Measurements from ENCODE around the gene RALGDS. TPM values are rescaled to one million over a fixed set of nuclear protein-coding genes. Genes with fewer than 3 reads are reported as not detected.
"Not testable (repeated sequence)": the region's sequence is repeated elsewhere in the genome, so short reads cannot be mapped to it uniquely, and the experiment has no call there.

The RALGDS gene
- total RNA-seq, 2 experiments from 2014 or later, result 50.3 to 51.9 TPM

- not testable (repeated sequence) for H3K4me3 Mint-ChIP-seq, H3K36me3 Mint-ChIP-seq, DNase-seq, H3K27ac Mint-ChIP-seq, H3K27me3 Mint-ChIP-seq, H3K9me3 Mint-ChIP-seq, H3K4me1 Mint-ChIP-seq
Measured at GRCh38 chr9:133070985-133071384, 50.1 kb downstream of the RALGDS start.

GRCh38 chr9:133070500-133070961, 50.5 kb downstream of the RALGDS start:
- H3K9me3 Mint-ChIP-seq, H3K27ac Mint-ChIP-seq, H3K27me3 Mint-ChIP-seq, DNase-seq, H3K4me3 Mint-ChIP-seq, H3K4me1 Mint-ChIP-seq, H3K36me3 Mint-ChIP-seq: not testable (repeated sequence)

GRCh38 chr9:133068431-133068830, 52.6 kb downstream of the RALGDS start:
- H3K9me3 Mint-ChIP-seq, H3K27me3 Mint-ChIP-seq, H3K27ac Mint-ChIP-seq, DNase-seq, H3K4me1 Mint-ChIP-seq, H3K36me3 Mint-ChIP-seq, H3K4me3 Mint-ChIP-seq: not testable (repeated sequence)

- peaks cover 1% of the 10 kb centered on the region for H3K36me3 Mint-ChIP-seq
- H3K4me1 Mint-ChIP-seq, result no peaks in the 10 kb centered on the region
- H3K27ac Mint-ChIP-seq, result no peak overlapping the region
- H3K9me3 Mint-ChIP-seq, result no peaks in the 10 kb centered on the region
- no peak overlapping the region for H3K4me3 Mint-ChIP-seq
- H3K27me3 Mint-ChIP-seq, result no peaks in the 10 kb centered on the region
- no peak for DNase-seq
Measured at GRCh38 chr9:133067813-133068212, 53.2 kb downstream of the RALGDS start.

DNA sequence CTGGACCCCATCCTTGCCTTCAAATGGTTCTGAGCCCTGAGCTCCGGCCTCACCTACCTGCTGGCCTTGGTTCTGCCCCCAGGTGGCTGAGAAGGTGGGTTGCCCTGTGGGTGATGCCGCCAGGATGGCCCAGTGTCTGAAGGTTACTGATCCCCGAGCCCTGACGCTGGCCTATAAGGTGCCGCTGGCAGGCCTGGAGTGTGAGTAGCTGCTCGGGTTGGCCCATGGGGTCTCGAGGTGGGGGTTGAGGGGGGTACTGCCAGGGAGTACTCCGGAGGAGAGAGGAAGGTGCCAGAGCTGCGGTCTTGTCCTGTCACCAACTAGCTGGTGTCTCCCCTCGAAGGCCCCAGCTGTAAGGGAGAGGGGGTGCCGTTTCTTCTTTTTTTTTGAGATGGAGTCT, 54.0 kb downstream of the RALGDS start:
- Mint-ChIP-seq H3K27ac (no peak overlapping the region), H3K27me3 (no peaks in the 10 kb centered on the region), H3K4me1 (no peaks in the 10 kb centered on the region), H3K9me3 (no peaks in the 10 kb centered on the region), H3K36me3 (peaks cover 1% of the 10 kb centered on the region), H3K4me3 (no peak overlapping the region)
- no peak for DNase-seq

GRCh38 chr9:133066181-133066983, 54.7 kb downstream of the RALGDS start:
- H3K9me3 Mint-ChIP-seq, result no peaks in the 10 kb centered on the region
- no peaks in the 10 kb centered on the region for H3K36me3 Mint-ChIP-seq
- peaks cover under 1% of the 10 kb centered on the region for H3K4me1 Mint-ChIP-seq
- H3K27ac Mint-ChIP-seq, result no peak overlapping the region
- no peak overlapping the region for H3K4me3 Mint-ChIP-seq
- H3K27me3 Mint-ChIP-seq, result no peaks in the 10 kb centered on the region
- no peak for DNase-seq

DNA sequence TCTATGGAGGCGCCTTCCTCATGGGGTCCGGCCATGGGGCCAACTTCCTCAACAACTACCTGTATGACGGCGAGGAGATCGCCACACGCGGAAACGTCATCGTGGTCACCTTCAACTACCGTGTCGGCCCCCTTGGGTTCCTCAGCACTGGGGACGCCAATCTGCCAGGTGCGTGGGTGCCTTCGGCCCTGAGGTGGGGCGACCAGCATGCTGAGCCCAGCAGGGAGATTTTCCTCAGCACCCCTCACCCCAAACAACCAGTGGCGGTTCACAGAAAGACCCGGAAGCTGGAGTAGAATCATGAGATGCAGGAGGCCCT, 56.0 kb downstream of the RALGDS start:
- DNase-seq, result no peak
- no peaks in the 10 kb centered on the region for H3K27me3 Mint-ChIP-seq
- H3K4me3 Mint-ChIP-seq, result no peak overlapping the region
- H3K27ac Mint-ChIP-seq, result no peak overlapping the region
- no peaks in the 10 kb centered on the region for H3K9me3 Mint-ChIP-seq
- H3K4me1 Mint-ChIP-seq, result peaks cover 10% of the 10 kb centered on the region
- H3K36me3 Mint-ChIP-seq, result no peaks in the 10 kb centered on the region

GRCh38 chr9:133064241-133065069, 56.6 kb downstream of the RALGDS start:
- H3K4me3 Mint-ChIP-seq, result no peak overlapping the region
- H3K27me3 Mint-ChIP-seq, result no peaks in the 10 kb centered on the region
- no peaks in the 10 kb centered on the region for H3K9me3 Mint-ChIP-seq
- no peak overlapping the region for H3K27ac Mint-ChIP-seq
- DNase-seq, result no peak
- peaks cover 16% of the 10 kb centered on the region for H3K4me1 Mint-ChIP-seq
- peaks cover 3% of the 10 kb centered on the region for H3K36me3 Mint-ChIP-seq

DNA sequence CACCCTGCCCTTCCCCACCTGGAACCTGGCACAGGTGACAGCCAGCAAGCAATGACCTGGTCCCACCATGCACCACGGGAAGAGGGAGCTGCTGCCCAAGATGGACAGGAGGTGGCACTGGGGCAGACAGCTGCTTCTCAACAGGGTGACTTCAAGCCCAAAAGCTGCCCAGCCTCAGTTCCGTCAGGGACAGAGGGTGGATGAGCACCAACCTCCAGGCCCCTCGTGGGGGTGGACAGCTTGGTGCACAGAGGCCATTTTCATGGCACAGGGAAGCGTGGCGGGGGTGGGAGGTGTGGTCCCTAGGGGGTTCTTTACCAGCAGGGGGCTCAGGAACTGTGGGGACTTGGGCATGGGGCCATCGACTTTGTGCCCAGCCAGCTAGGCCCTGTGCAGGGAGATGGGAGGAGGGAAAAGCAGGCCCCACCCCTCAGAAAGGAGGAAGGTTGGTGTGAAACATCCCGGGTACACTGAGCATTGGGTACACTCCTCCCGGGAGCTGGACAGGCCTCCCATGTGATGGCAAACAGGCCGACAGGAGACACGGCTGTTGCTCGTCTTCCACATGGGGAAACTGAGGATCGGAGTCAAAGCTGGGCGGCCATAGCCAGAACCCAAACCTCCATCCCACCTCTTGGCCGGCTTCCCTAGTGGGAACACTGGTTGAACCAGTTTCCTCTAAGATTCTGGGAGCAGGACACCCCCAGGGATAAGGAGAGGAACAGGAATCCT, 57.4 kb downstream of the RALGDS start:
- Mint-ChIP-seq H3K4me3 (no peak overlapping the region), H3K36me3 (peaks cover 9% of the 10 kb centered on the region), H3K4me1 (peaks cover 23% of the 10 kb centered on the region), H3K27ac (no peak overlapping the region), H3K9me3 (no peaks in the 10 kb centered on the region), H3K27me3 (no peaks in the 10 kb centered on the region)
- DNase-seq, result no peak

GRCh38 chr9:133063159-133063499, 57.9 kb downstream of the RALGDS start:
- Mint-ChIP-seq H3K36me3 (peaks cover 11% of the 10 kb centered on the region), H3K27me3 (no peaks in the 10 kb centered on the region), H3K27ac (no peak overlapping the region), H3K9me3 (no peaks in the 10 kb centered on the region), H3K4me1 (peaks cover 28% of the 10 kb centered on the region), H3K4me3 (no peak overlapping the region)
- DNase-seq, result no peak

DNA sequence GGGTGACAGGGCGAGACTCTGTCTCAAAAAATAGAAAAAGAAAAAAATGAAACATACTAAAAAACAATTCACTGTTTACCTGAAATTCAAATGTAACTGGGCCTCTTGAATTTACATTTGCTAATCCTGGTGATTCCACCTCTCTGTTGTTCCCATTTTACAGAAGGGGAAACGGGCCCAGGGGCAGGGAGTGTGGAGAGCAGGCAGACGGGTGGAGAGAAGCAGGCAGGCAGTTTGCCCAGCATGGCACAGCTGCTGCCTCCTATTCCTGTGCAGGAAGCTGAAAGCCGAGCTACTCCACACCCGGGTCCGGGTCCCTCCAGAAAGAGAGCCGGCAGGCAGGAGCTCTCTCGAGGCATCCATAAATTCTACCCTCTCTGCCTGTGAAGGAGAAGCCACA, 58.5 kb downstream of the RALGDS start:
- not testable (repeated sequence) for H3K4me3 Mint-ChIP-seq, H3K9me3 Mint-ChIP-seq, DNase-seq, H3K27me3 Mint-ChIP-seq, H3K27ac Mint-ChIP-seq
- peaks cover 11% of the 10 kb centered on the region for H3K36me3 Mint-ChIP-seq
- H3K4me1 Mint-ChIP-seq, result peaks cover 32% of the 10 kb centered on the region

DNA sequence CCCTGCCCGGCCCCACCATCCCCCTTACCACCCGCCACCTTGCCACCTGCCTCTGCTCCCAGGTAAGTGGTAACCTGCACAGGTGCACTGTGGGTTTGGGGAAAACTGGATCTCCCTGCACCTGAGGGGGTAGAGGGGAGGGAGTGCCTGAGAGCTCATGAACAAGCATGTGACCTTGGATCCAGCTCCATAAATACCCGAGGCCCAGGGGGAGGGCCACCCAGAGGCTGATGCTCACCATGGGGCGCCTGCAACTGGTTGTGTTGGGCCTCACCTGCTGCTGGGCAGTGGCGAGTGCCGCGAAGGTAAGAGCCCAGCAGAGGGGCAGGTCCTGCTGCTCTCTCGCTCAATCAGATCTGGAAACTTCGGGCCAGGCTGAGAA, 59.3 kb downstream of the RALGDS start, which contains the start of gene CEL:
Gene CEL, plus strand, starts transcription at position 218 of the 382 bp plus-strand sequence. Its CDS starts 22 bp downstream, at position 240.
- H3K9me3 Mint-ChIP-seq, DNase-seq, H3K27me3 Mint-ChIP-seq, H3K27ac Mint-ChIP-seq: not testable (repeated sequence)
- Mint-ChIP-seq H3K36me3 (peaks cover 11% of the 10 kb centered on the region), H3K4me3 (peak within 1 kb of the TSS; percentile 10), H3K4me1 (peaks cover 32% of the 10 kb centered on the region)

DNA sequence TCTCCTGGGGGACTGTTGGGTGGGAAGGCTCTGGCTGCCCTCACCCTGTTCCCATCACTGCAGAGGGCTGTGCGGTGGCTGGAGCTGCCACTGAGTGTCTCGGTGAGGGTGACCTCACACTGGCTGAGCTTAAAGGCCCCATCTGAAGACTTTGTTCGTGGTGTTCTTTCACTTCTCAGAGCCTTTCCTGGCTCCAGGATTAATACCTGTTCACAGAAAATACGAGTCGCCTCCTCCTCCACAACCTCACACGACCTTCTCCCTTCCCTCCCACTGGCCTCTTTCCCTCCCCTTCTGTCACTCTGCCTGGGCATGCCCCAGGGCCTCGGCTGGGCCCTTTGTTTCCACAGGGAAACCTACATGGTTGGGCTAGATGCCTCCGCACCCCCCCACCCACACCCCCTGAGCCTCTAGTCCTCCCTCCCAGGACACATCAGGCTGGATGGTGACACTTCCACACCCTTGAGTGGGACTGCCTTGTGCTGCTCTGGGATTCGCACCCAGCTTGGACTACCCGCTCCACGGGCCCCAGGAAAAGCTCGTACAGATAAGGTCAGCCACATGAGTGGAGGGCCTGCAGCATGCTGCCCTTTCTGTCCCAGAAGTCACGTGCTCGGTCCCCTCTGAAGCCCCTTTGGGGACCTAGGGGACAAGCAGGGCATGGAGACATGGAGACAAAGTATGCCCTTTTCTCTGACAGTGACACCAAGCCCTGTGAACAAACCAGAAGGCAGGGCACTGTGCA, 59.8 kb downstream of the RALGDS start:
- Mint-ChIP-seq H3K4me1 (peaks cover 36% of the 10 kb centered on the region), H3K4me3 (peak overlapping the region; percentile 10), H3K36me3 (peaks cover 15% of the 10 kb centered on the region)
- DNase-seq, H3K27ac Mint-ChIP-seq, H3K9me3 Mint-ChIP-seq, H3K27me3 Mint-ChIP-seq: not testable (repeated sequence)

DNA sequence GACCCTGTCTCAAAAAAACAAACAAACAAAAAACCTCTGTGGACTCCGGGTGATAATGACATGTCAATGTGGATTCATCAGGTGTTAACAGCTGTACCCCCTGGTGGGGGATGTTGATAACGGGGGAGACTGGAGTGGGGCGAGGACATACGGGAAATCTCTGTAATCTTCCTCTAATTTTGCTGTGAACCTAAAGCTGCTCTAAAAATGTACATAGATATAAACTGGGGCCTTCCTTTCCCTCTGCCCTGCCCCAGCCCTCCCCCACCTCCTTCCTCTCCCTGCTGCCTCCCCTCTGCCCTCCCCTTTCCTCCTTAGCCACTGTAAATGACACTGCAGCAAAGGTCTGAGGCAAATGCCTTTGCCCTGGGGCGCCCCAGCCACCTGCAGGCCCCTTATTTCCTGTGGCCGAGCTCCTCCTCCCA, 60.6 kb downstream of the RALGDS start:
- peak overlapping the region; percentile 22 for H3K4me3 Mint-ChIP-seq
- peaks cover 38% of the 10 kb centered on the region for H3K4me1 Mint-ChIP-seq

More for the DNA sequence above, 60.6 kb downstream of the RALGDS start:
- Mint-ChIP-seq H3K9me3 (no peaks in the 10 kb centered on the region), H3K27me3 (no peaks in the 10 kb centered on the region), H3K36me3 (peaks cover 17% of the 10 kb centered on the region), H3K27ac (peak overlapping the region; percentile 74)
- no peak for DNase-seq

Measured in activated naive CD8-positive, alpha-beta T cell treated with anti-CD3 and anti-CD28 coated beads for 36 hours (primary cell).